GM12878 (cell line): ENCODE results near the gene TRIM22. TPM values are rescaled to one million over a fixed set of nuclear protein-coding genes. Genes with fewer than 3 reads are reported as not detected.

ENCODE experiments used
- CBX5 ChIP-seq: sonication (generic); IDR thresholded peaks from 2 replicates; pipeline ENCODE4 v1.6.1; 2016; ENCODE audit warnings: low read depth, moderate library complexity, mild to moderate bottlenecking, inconsistent platforms
- CHD4 ChIP-seq: fragments of 200-600 bp; sonication (generic); IDR thresholded peaks from 2 replicates; pipeline ENCODE4 v1.6.1; 2016; ENCODE audit warnings: mild to moderate bottlenecking
- CREB1 ChIP-seq: IDR thresholded peaks from 2 replicates; pipeline ENCODE4 v1.6.1; 2012; ENCODE audit warnings: low read depth, mild to moderate bottlenecking, inconsistent platforms
- HDAC2 ChIP-seq: fragments of 200-600 bp; sonication (generic); IDR thresholded peaks from 2 replicates; pipeline ENCODE4 v1.6.1; 2017
- IRF4 ChIP-seq: IDR thresholded peaks from 2 replicates; pipeline ENCODE4 v1.6.1; 2011; ENCODE audit warnings: low read depth, low read length
- MEF2A ChIP-seq: IDR thresholded peaks from 2 replicates; pipeline ENCODE4 v1.6.1; 2011; ENCODE audit warnings: low read depth, mild to moderate bottlenecking, low read length, moderate library complexity; ENCODE audit not compliant: insufficient read depth
- NBN ChIP-seq: fragments of 450-650 bp; IDR thresholded peaks from 2 replicates; pipeline ENCODE4 v1.6.1; 2016
- NR2C1 ChIP-seq: fragments of 450-650 bp; IDR thresholded peaks from 2 replicates; pipeline ENCODE4 v1.6.1; 2017; ENCODE audit warnings: antibody characterized with exemption, mild to moderate bottlenecking, moderate library complexity
- RAD51 ChIP-seq: fragments of 450-650 bp; IDR thresholded peaks from 2 replicates; pipeline ENCODE4 v1.6.1; 2016; ENCODE audit warnings: moderate library complexity, mild to moderate bottlenecking, inconsistent platforms
- RCOR1 ChIP-seq: conservative IDR thresholded peaks from 2 replicates; pipeline ENCODE4 v1.6.1; 2012; ENCODE audit warnings: low read depth, low read length, improper control_type of control experiment
- SRF ChIP-seq, 2 experiments: IDR thresholded peaks; 2 replicates each; pipeline ENCODE4 v1.6.1; 2011; ENCODE audit warnings: low read depth in 2 of 2, low read length in 2 of 2, mild to moderate bottlenecking in 1 of 2, moderate library complexity in 1 of 2
- STAT1 ChIP-seq: fragments of 450-650 bp; conservative IDR thresholded peaks from 2 replicates; pipeline ENCODE4 v1.6.1; 2014; ENCODE audit warnings: antibody characterized with exemption, mild to moderate bottlenecking
- SUPT20H ChIP-seq: IDR thresholded peaks from 2 replicates; pipeline ENCODE4 v1.6.1; 2011; ENCODE audit warnings: low read depth, mild to moderate bottlenecking, low read length, moderate library complexity, borderline replicate concordance; ENCODE audit not compliant: control insufficient read depth
- TAF1 ChIP-seq: IDR thresholded peaks from 2 replicates; pipeline ENCODE4 v1.6.1; 2011; ENCODE audit warnings: mild to moderate bottlenecking, low read depth, low read length, borderline replicate concordance
- WRNIP1 ChIP-seq: IDR thresholded peaks from 2 replicates; pipeline ENCODE4 v1.6.1; 2011; ENCODE audit warnings: low read depth, low read length, improper control_type of control experiment, borderline replicate concordance
- YBX1 ChIP-seq: fragments of 450-650 bp; IDR thresholded peaks from 2 replicates; pipeline ENCODE4 v1.6.1; 2016; ENCODE audit warnings: antibody characterized with exemption
- ZNF207 ChIP-seq: fragments of 450-650 bp; IDR thresholded peaks from 2 replicates; pipeline ENCODE4 v1.6.1; 2014; ENCODE audit warnings: antibody characterized with exemption, mild to moderate bottlenecking, borderline replicate concordance
- ZNF217 ChIP-seq: fragments of 450-650 bp; IDR thresholded peaks from 2 replicates; pipeline ENCODE4 v1.6.1; 2017; ENCODE audit warnings: antibody characterized with exemption, mild to moderate bottlenecking
- polyA plus RNA-seq, 11 experiments: library from polyadenylated mRNA; depleted of rRNA in 4 of 11; unstranded in 6 of 11; stranded (reverse) in 5 of 11; fragments of >200 nt; fragmentation: Nextera tagmentation in 4 of 11; fragmentation: Illumina TruSeq in 1 of 11; extraction: Ambion mirVana in 4 of 11; extraction: Trizol in 1 of 11; gene quantifications; 1 replicate in 1 of 11; 2 replicates in 10 of 11; pipeline versions ENCODE4 v1.2.1 to v1.2.3, GENCODE V29; 2011 to 2016; ENCODE audit warnings: inconsistent platforms in 2 of 11, missing spikeins in 2 of 11, low read depth in 1 of 11
- total RNA-seq, 4 experiments: library from RNA; depleted of rRNA in 3 of 4; stranded (reverse); fragments of >200 nt in 3 of 4; fragmentation: Illumina TruSeq in 1 of 4; extraction: Trizol in 1 of 4; gene quantifications; 2 replicates each; pipeline versions ENCODE4 v1.2.1 to v1.2.3, GENCODE V29; 2013 to 2021
- TF ChIP-seq, protein P1 (sequence below): fragments of 450-650 bp; IDR thresholded peaks from 2 replicates; pipeline ENCODE4 v1.6.1; 2017; ENCODE audit warnings: mild to moderate bottlenecking, moderate library complexity
- TF ChIP-seq, protein P2 (sequence below): fragments of 150-350 bp; IDR thresholded peaks from 2 replicates; pipeline ENCODE4 v1.6.1; 2014; ENCODE audit warnings: mild to moderate bottlenecking, low read depth, low read length
- TF ChIP-seq, protein P3 (sequence below), 3 experiments: IDR thresholded peaks in 2 of 3; conservative IDR thresholded peaks in 1 of 3; 2 replicates each; pipeline ENCODE4 v1.5.1; 2011; ENCODE audit warnings: low read depth in 3 of 3, low read length in 3 of 3, mild to moderate bottlenecking in 3 of 3, control low read depth in 2 of 3, moderate library complexity in 2 of 3, inconsistent platforms in 1 of 3, mixed read lengths in 1 of 3; ENCODE audit not compliant: control insufficient read depth in 2 of 3, insufficient read depth in 1 of 3; ENCODE audit errors: extremely low read depth in 1 of 3

Gene TRIM22
- total and polyA plus RNA-seq, 10 of the 15 experiments (the other 5 are each of a cell fraction or from before 2014, with no cell fraction given), result 116 to 485 (median 204) TPM

DNA sequence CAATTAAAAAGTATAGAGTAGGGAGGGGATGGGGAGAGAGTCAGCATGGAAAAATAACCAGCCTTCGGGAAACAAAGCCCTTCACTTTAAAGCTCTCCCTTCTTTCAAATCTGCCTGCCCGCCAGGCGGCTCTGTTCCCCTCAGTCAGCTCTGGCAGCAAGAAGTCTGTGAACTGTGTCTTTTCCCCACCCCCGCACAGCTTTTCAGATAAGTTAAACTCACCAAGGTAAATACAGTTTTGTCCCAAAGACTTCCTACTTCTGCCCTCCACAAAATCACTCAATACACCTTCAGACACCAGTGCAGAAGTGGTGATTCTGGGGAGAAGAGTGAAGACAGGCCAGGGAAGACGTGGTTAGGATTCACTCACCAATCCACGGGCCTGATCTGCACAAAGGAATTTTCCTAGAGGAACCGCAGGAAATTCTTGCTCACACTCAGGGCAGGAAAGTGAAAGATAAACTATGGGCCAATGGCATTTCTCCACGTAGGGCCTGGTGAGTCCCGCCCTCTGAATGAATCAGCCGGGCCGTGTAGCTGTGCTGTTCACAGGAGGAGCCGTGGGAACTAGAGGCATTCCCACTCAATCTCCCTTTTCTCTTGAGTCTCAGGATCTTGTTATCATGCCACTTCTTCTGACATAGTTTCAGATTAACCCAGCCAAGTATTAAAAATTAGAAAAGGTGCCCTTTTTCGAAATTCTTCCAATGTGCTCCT, 4.8 kb upstream of the TRIM22 start, which contains the start of gene TRIM5 (continued):
- TF ChIP-seq, protein P1, sequence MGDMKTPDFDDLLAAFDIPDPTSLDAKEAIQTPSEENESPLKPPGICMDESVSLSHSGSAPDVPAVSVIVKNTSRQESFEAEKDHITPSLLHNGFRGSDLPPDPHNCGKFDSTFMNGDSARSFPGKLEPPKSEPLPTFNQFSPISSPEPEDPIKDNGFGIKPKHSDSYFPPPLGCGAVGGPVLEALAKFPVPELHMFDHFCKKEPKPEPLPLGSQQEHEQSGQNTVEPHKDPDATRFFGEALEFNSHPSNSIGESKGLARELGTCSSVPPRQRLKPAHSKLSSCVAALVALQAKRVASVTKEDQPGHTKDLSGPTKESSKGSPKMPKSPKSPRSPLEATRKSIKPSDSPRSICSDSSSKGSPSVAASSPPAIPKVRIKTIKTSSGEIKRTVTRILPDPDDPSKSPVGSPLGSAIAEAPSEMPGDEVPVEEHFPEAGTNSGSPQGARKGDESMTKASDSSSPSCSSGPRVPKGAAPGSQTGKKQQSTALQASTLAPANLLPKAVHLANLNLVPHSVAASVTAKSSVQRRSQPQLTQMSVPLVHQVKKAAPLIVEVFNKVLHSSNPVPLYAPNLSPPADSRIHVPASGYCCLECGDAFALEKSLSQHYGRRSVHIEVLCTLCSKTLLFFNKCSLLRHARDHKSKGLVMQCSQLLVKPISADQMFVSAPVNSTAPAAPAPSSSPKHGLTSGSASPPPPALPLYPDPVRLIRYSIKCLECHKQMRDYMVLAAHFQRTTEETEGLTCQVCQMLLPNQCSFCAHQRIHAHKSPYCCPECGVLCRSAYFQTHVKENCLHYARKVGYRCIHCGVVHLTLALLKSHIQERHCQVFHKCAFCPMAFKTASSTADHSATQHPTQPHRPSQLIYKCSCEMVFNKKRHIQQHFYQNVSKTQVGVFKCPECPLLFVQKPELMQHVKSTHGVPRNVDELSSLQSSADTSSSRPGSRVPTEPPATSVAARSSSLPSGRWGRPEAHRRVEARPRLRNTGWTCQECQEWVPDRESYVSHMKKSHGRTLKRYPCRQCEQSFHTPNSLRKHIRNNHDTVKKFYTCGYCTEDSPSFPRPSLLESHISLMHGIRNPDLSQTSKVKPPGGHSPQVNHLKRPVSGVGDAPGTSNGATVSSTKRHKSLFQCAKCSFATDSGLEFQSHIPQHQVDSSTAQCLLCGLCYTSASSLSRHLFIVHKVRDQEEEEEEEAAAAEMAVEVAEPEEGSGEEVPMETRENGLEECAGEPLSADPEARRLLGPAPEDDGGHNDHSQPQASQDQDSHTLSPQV, result no peak
- TF ChIP-seq YBX1 (no peak), CHD4 (no peak), MEF2A (peak; percentile 53; the same call in 1 of the 2 replicates), STAT1 (peak; percentile 33; the same call in 1 of the 2 replicates), HDAC2 (no peak), CBX5 (peak; percentile 62; the same call in 1 of the 2 replicates), CREB1 (peak; percentile 77), NR2C1 (no peak), IRF4 (0 out of 2 replicates have a peak, but pooled peaks have one; percentile 54), SUPT20H (no peak), WRNIP1 (no peak), SRF (IDR thresholded peaks at IDR 0.05; ENCODE audit: low read depth in 2 of 2, low read length in 2 of 2) (no peak), RCOR1 (no peak), ZNF207 (peak; percentile 69; the same call in 1 of the 2 replicates), RAD51 (no peak), NBN (peak; percentile 86), TAF1 (peak; percentile 56; the same call in 1 of the 2 replicates), ZNF217 (no peak)
- TF ChIP-seq, protein P2, sequence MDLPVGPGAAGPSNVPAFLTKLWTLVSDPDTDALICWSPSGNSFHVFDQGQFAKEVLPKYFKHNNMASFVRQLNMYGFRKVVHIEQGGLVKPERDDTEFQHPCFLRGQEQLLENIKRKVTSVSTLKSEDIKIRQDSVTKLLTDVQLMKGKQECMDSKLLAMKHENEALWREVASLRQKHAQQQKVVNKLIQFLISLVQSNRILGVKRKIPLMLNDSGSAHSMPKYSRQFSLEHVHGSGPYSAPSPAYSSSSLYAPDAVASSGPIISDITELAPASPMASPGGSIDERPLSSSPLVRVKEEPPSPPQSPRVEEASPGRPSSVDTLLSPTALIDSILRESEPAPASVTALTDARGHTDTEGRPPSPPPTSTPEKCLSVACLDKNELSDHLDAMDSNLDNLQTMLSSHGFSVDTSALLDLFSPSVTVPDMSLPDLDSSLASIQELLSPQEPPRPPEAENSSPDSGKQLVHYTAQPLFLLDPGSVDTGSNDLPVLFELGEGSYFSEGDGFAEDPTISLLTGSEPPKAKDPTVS, result no peak
- TF ChIP-seq, protein P3, sequence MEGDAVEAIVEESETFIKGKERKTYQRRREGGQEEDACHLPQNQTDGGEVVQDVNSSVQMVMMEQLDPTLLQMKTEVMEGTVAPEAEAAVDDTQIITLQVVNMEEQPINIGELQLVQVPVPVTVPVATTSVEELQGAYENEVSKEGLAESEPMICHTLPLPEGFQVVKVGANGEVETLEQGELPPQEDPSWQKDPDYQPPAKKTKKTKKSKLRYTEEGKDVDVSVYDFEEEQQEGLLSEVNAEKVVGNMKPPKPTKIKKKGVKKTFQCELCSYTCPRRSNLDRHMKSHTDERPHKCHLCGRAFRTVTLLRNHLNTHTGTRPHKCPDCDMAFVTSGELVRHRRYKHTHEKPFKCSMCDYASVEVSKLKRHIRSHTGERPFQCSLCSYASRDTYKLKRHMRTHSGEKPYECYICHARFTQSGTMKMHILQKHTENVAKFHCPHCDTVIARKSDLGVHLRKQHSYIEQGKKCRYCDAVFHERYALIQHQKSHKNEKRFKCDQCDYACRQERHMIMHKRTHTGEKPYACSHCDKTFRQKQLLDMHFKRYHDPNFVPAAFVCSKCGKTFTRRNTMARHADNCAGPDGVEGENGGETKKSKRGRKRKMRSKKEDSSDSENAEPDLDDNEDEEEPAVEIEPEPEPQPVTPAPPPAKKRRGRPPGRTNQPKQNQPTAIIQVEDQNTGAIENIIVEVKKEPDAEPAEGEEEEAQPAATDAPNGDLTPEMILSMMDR (IDR thresholded peaks at IDR 0.05 in 2 of 3, conservative IDR thresholded peaks at IDR 0.05 in 1 of 3; ENCODE audit: control insufficient read depth in 2 of 3, extremely low read depth in 1 of 3, insufficient read depth in 1 of 3, low read depth in 3 of 3, low read length in 3 of 3), result peak; percentile 74 to 78 (median 76)
